ENCODE results near the gene PIF1.

The PIF1 gene

DNA sequence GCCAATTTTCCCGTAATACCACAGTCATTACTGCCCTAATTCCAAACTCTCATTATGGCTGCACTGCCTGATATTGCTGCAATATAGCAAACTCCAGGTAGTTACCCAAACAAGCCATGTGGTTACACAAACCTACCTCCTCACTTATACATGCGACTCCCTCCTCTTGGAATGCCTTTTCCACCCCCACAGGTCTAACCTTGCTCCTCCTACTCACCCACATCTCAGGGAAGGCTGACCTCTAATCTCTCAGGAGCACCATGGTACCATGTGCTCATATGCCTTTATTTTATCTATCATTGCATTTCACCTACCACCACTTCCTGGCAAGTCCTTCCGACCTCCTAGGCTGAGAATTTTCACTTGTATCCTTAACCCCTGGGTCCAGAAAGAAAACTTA, 53.0 kb downstream of the PIF1 start:
- no peak for TF ChIP-seq ZFX (IDR thresholded peaks at IDR 0.05)
- TF ChIP-seq, protein P1, sequence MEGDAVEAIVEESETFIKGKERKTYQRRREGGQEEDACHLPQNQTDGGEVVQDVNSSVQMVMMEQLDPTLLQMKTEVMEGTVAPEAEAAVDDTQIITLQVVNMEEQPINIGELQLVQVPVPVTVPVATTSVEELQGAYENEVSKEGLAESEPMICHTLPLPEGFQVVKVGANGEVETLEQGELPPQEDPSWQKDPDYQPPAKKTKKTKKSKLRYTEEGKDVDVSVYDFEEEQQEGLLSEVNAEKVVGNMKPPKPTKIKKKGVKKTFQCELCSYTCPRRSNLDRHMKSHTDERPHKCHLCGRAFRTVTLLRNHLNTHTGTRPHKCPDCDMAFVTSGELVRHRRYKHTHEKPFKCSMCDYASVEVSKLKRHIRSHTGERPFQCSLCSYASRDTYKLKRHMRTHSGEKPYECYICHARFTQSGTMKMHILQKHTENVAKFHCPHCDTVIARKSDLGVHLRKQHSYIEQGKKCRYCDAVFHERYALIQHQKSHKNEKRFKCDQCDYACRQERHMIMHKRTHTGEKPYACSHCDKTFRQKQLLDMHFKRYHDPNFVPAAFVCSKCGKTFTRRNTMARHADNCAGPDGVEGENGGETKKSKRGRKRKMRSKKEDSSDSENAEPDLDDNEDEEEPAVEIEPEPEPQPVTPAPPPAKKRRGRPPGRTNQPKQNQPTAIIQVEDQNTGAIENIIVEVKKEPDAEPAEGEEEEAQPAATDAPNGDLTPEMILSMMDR (conservative IDR thresholded peaks at IDR 0.05): no peak
- H3K27ac ChIP-seq: no peak overlapping the region

DNA sequence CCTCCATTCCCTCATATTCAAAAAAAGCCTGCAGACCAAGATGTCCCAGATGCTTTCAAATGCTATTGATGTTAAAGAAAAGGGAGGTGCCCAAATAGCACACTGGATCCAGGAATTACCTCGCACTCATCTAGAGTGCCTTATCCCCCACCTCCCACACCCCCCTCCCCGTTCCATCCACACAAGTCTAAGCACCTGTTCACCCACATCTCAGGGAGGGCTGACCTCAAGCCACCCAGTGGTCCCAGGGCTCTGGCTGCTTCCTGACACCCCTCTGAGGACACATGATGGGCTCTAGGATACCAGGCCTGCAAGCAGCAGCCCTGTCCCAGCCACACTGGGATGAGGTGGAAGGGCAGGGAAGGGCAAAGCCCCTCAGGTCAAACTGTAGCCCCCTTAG, 54.8 kb downstream of the PIF1 start:
- TF ChIP-seq, protein P1 (conservative IDR thresholded peaks at IDR 0.05): no peak
- TF ChIP-seq ZFX (IDR thresholded peaks at IDR 0.05): no peak
- no peak overlapping the region for H3K27ac ChIP-seq

DNA sequence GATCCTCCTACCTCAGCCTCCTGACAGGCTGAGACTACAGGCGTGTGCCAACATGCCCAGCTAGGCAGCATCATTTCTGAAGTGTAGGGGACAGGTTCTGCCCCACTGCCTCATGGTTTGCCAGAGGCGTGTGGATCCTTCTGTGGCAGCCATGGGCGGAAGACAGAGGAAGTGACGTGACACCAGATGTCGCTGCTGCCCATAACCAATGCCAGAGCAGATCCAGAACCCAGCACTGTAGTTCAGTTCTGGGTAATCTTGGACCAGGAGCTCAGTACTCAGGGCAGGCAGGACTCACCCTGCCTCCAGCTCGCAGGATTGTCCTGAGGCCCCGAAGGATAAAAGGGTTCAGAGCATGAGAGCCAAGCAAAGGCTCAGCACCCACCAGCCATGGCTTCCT, 58.2 kb downstream of the PIF1 start:
- no peak overlapping the region for H3K27ac ChIP-seq
- TF ChIP-seq ZFX (IDR thresholded peaks at IDR 0.05): no peak
- TF ChIP-seq, protein P1 (conservative IDR thresholded peaks at IDR 0.05): no peak

DNA sequence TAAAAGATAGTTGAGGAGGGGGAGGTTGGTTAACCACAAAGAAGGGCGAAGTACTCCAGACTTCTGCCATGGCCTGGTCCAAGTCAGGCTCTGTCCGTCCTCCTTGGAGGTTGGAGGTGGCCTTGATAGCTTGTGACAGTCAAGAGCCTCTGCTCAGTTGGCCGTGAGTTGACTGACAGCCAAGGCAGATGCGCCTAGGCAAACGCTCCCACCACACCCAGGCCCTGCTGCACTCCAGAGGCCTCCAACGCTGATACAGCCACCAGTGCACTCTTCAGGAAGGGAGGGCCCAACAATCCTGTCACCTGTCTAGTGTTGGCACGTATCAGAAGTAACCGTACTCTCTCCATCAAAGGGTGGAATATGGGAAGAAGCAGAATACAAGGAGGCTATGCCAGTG, 59.4 kb downstream of the PIF1 start:
- no peak overlapping the region for H3K27ac ChIP-seq
- TF ChIP-seq, protein P1 (conservative IDR thresholded peaks at IDR 0.05): no peak
- no peak for TF ChIP-seq ZFX (IDR thresholded peaks at IDR 0.05)

Data from C4-2B (cell line).